OCI-LY7 (cell line): ENCODE data around the gene KRT80. TPM values are rescaled to one million over a fixed set of nuclear protein-coding genes. Genes with fewer than 3 reads are reported as not detected.

ENCODE experiments used
- BruUV-seq: library from RNA; stranded (reverse); fragments of 400-500 nt; replicated peaks from 2 replicates; lab custom pipeline; 2021; lab: Mats Ljungman, UMichigan
- CTCF ChIA-PET: fragments of 300-600 bp; sonication (Branson Sonifier 250); formaldehyde crosslinking; loops from one replicate; lab custom pipeline; 2022; ENCODE audit warnings: antibody characterized with exemption; ENCODE audit not compliant: unreplicated experiment; lab: Charles Lee
- POLR2A ChIA-PET: fragments of 300-600 bp; sonication (Branson Sonifier 250); formaldehyde crosslinking; loops from one replicate; lab custom pipeline; 2022; ENCODE audit warnings: antibody characterized with exemption; lab: Charles Lee
- DNase-seq: peaks from one replicate; pipeline ENCODE4 v3.0.0-alpha.2; 2015; ENCODE audit warnings: low spot score
- H2AFZ ChIP-seq: fragments of 200-600 bp; sonication (generic), shearing (Covaris generic); 2 replicates; pipeline ENCODE4 v1.6.1; 2014; ENCODE audit warnings: mild to moderate bottlenecking, antibody characterized with exemption, low read length, moderate library complexity
- H3K27ac ChIP-seq: fragments of 200-600 bp; sonication (generic); 2 replicates; pipeline ENCODE4 v1.5.1; 2014; ENCODE audit warnings: mixed run types, low read depth, mild to moderate bottlenecking, moderate library complexity, low read length, inconsistent platforms; ENCODE audit not compliant: poor library complexity, severe bottlenecking
- H3K36me3 ChIP-seq: fragments of 200-600 bp; sonication (generic); 2 replicates; pipeline ENCODE4 v1.6.1; 2014; ENCODE audit warnings: mild to moderate bottlenecking, antibody characterized with exemption, low read length, moderate library complexity, mixed read lengths; ENCODE audit not compliant: insufficient read depth
- H3K4me1 ChIP-seq: fragments of 200-600 bp; sonication (generic); 2 replicates; pipeline ENCODE4 v1.5.1; 2014; ENCODE audit warnings: mild to moderate bottlenecking, low read length; ENCODE audit not compliant: insufficient read depth, poor library complexity, severe bottlenecking
- H3K4me2 ChIP-seq: fragments of 200-600 bp; sonication (generic); 2 replicates; pipeline ENCODE4 v1.6.1; 2014; ENCODE audit warnings: mild to moderate bottlenecking, low read length
- H3K4me3 ChIP-seq: fragments of 200-600 bp; sonication (generic); 2 replicates; pipeline ENCODE4 v1.5.1; 2014; ENCODE audit warnings: mild to moderate bottlenecking, low read depth, low read length; ENCODE audit not compliant: poor library complexity, severe bottlenecking
- H3K79me2 ChIP-seq: fragments of 200-600 bp; sonication (generic); 2 replicates; pipeline ENCODE4 v1.6.1; 2016; ENCODE audit warnings: low read depth, mild to moderate bottlenecking, low read length, moderate library complexity, mixed read lengths; ENCODE audit not compliant: insufficient read depth
- H3K9me2 ChIP-seq: fragments of 200-600 bp; sonication (generic); 2 replicates; pipeline ENCODE4 v1.6.1; 2016; ENCODE audit warnings: mild to moderate bottlenecking, low read length, mixed read lengths; ENCODE audit not compliant: insufficient read depth
- H3K9me3 ChIP-seq: fragments of 200-600 bp; sonication (generic); 2 replicates; pipeline ENCODE4 v1.6.1; 2014; ENCODE audit warnings: mild to moderate bottlenecking, mixed run types, low read length, mixed read lengths
- H4K20me1 ChIP-seq: fragments of 200-600 bp; sonication (generic); 2 replicates; pipeline ENCODE4 v1.6.1; 2014; ENCODE audit warnings: mild to moderate bottlenecking, antibody characterized with exemption, low read length, moderate library complexity, mixed read lengths; ENCODE audit not compliant: insufficient read depth
- EZH2phosphoT487 ChIP-seq: fragments of 200-600 bp; sonication (generic); IDR thresholded peaks from 2 replicates; pipeline ENCODE4 v1.6.1; 2018; ENCODE audit warnings: low read depth, borderline replicate concordance, mild to moderate bottlenecking, mixed run types, antibody characterized with exemption, low read length, moderate library complexity, mixed read lengths
- intact Hi-C: fragments of 100-400 bp; cut with micrococcal nuclease; formaldehyde crosslinking; loops from one replicate; pipeline ENCODE4 v1.10.0; 2022; ENCODE audit not compliant: unreplicated experiment
- total RNA-seq, 2 experiments: library from RNA; depleted of rRNA in 1 of 2; stranded (reverse); fragments of >200 nt in 1 of 2; shearing (Covaris generic) in 1 of 2; gene quantifications; 2 replicates each; pipeline ENCODE4 v1.2.3, GENCODE V29; 2014 to 2022
- TF ChIP-seq, protein P1 (sequence below): fragments of 200-600 bp; sonication (generic); conservative IDR thresholded peaks from 2 replicates; pipeline ENCODE4 v1.5.1; 2014; ENCODE audit warnings: mild to moderate bottlenecking, antibody characterized with exemption, low read length, moderate library complexity, mixed read lengths

The KRT80 gene
- total RNA-seq, 2 experiments from 2014 or later: not detected

- H2AFZ ChIP-seq: no peak overlapping the region
- TF ChIP-seq, protein P1, sequence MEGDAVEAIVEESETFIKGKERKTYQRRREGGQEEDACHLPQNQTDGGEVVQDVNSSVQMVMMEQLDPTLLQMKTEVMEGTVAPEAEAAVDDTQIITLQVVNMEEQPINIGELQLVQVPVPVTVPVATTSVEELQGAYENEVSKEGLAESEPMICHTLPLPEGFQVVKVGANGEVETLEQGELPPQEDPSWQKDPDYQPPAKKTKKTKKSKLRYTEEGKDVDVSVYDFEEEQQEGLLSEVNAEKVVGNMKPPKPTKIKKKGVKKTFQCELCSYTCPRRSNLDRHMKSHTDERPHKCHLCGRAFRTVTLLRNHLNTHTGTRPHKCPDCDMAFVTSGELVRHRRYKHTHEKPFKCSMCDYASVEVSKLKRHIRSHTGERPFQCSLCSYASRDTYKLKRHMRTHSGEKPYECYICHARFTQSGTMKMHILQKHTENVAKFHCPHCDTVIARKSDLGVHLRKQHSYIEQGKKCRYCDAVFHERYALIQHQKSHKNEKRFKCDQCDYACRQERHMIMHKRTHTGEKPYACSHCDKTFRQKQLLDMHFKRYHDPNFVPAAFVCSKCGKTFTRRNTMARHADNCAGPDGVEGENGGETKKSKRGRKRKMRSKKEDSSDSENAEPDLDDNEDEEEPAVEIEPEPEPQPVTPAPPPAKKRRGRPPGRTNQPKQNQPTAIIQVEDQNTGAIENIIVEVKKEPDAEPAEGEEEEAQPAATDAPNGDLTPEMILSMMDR: no peak
- no peaks in the 10 kb centered on the region for H3K79me2 ChIP-seq
- no peak overlapping the region for H3K4me2 ChIP-seq
- DNase-seq: no peak
- H3K27ac ChIP-seq: no peak overlapping the region
- H3K9me2 ChIP-seq: no peaks in the 10 kb centered on the region
- no peaks in the 10 kb centered on the region for H4K20me1 ChIP-seq
- CTCF ChIA-PET: no interaction called here
- H3K9me3 ChIP-seq: no peaks in the 10 kb centered on the region
- BruUV-seq: no TSS peak
- H3K36me3 ChIP-seq: no peaks in the 10 kb centered on the region
- H3K4me3 ChIP-seq: no peak overlapping the region
- intact Hi-C loops: no loop called here
- H3K4me1 ChIP-seq: no peaks in the 10 kb centered on the region
- POLR2A ChIA-PET: interaction anchor here (0.8 kb wide), 1 partner anchor 70 kb away, joined by 3 read pairs; no protein-coding TSS in a partner anchor
Measured at GRCh38 chr12:52178984-52179383, 12.8 kb downstream of the KRT80 start.

GRCh38 chr12:52178443-52178842 lies 13.4 kb downstream of the KRT80 start:
- POLR2A ChIA-PET: interaction anchor here (0.8 kb wide), 1 partner anchor 70 kb away, joined by 3 read pairs; no protein-coding TSS in a partner anchor
- no peak for DNase-seq
- no TSS peak for BruUV-seq
- no peaks in the 10 kb centered on the region for H3K9me2 ChIP-seq
- no peak overlapping the region for H2AFZ ChIP-seq
- H3K79me2 ChIP-seq: no peaks in the 10 kb centered on the region
- H4K20me1 ChIP-seq: no peaks in the 10 kb centered on the region
- H3K9me3 ChIP-seq: no peaks in the 10 kb centered on the region
- H3K4me3 ChIP-seq: no peak overlapping the region
- no peaks in the 10 kb centered on the region for H3K36me3 ChIP-seq
- H3K27ac ChIP-seq: no peak overlapping the region
- CTCF ChIA-PET: no interaction called here
- TF ChIP-seq EZH2phosphoT487: no peak
- TF ChIP-seq, protein P1: no peak
- intact Hi-C loops: no loop called here
- H3K4me2 ChIP-seq: no peak overlapping the region
- H3K4me1 ChIP-seq: no peaks in the 10 kb centered on the region

- no peak overlapping the region for H2AFZ ChIP-seq
- no peaks in the 10 kb centered on the region for H3K79me2 ChIP-seq
- no peaks in the 10 kb centered on the region for H3K9me2 ChIP-seq
- BruUV-seq: no TSS peak
- TF ChIP-seq EZH2phosphoT487: no peak
- TF ChIP-seq, protein P1: no peak
- intact Hi-C loops: no loop called here
- POLR2A ChIA-PET: no interaction called here
- no peak overlapping the region for H3K27ac ChIP-seq
- no peaks in the 10 kb centered on the region for H3K36me3 ChIP-seq
- CTCF ChIA-PET: no interaction called here
- no peaks in the 10 kb centered on the region for H3K9me3 ChIP-seq
- no peaks in the 10 kb centered on the region for H3K4me1 ChIP-seq
- H4K20me1 ChIP-seq: no peaks in the 10 kb centered on the region
- no peak for DNase-seq
- no peak overlapping the region for H3K4me3 ChIP-seq
- H3K4me2 ChIP-seq: no peak overlapping the region
Measured at GRCh38 chr12:52175371-52176350, 16.2 kb downstream of the KRT80 start.
